Non-pigmented ciliary epithelial cell (primary cell): Measurements from ENCODE around the gene KCTD5.
"Not testable (repeated sequence)": the region's sequence is repeated elsewhere in the genome, so short reads cannot be mapped to it uniquely, and the experiment has no call there.

Experiments
- DNase-seq: peaks from one replicate; pipeline ENCODE4 v3.0.0-alpha.2; 2010; ENCODE audit warnings: low read depth

KCTD5 gene

GRCh38 chr16:2710021-2710710 is 27.8 kb downstream of the KCTD5 start:
- no peak for DNase-seq

GRCh38 chr16:2710711-2711231 is 28.4 kb downstream of the KCTD5 start:
- no peak for DNase-seq

- DNase-seq, result no peak
Measured at GRCh38 chr16:2711370-2712062, 29.2 kb downstream of the KCTD5 start.

- no peak for DNase-seq
Measured at GRCh38 chr16:2712063-2712441, 29.7 kb downstream of the KCTD5 start.

- no peak for DNase-seq
Measured at GRCh38 chr16:2712546-2712945, 30.2 kb downstream of the KCTD5 start.

- DNase-seq, result no peak
Measured at GRCh38 chr16:2713523-2713922, 31.2 kb downstream of the KCTD5 start.

- DNase-seq, result no peak
Measured at GRCh38 chr16:2713985-2714774, 31.9 kb downstream of the KCTD5 start.

GRCh38 chr16:2715064-2715463 is 32.7 kb downstream of the KCTD5 start:
- no peak for DNase-seq

GRCh38 chr16:2715519-2715918 is 33.2 kb downstream of the KCTD5 start:
- DNase-seq, result no peak

- no peak for DNase-seq
Measured at GRCh38 chr16:2715966-2716885, 33.9 kb downstream of the KCTD5 start.

- no peak for DNase-seq
Measured at GRCh38 chr16:2716948-2717347, 34.6 kb downstream of the KCTD5 start.

- no peak for DNase-seq
Measured at GRCh38 chr16:2717383-2718263, 35.3 kb downstream of the KCTD5 start.

GRCh38 chr16:2719328-2720063 is 37.2 kb downstream of the KCTD5 start:
- no peak for DNase-seq

GRCh38 chr16:2720064-2720457 is 37.7 kb downstream of the KCTD5 start, which contains the start of gene PRSS27:
Gene PRSS27 (minus strand): TSS chr16:2720224. CDS start chr16:2720160, 64 bp downstream.
- DNase-seq, result no peak

- DNase-seq, result no peak
Measured at GRCh38 chr16:2720719-2721633, 38.7 kb downstream of the KCTD5 start.

- not testable (repeated sequence) for DNase-seq
Measured at GRCh38 chr16:2721634-2722173, 39.4 kb downstream of the KCTD5 start.

GRCh38 chr16:2724088-2724676 is 41.9 kb downstream of the KCTD5 start:
- DNase-seq, result no peak

GRCh38 chr16:2724816-2725348 is 42.6 kb downstream of the KCTD5 start:
- no peak for DNase-seq
